Caco-2 (cell line): ENCODE measurements around the gene TENM4. TPM values are rescaled to one million over a fixed set of nuclear protein-coding genes. Genes with fewer than 3 reads are reported as not detected.

Source experiments
- BruUV-seq: library from RNA; stranded (reverse); fragments of 400-500 nt; replicated peaks from 2 replicates; lab custom pipeline; 2021; lab: Mats Ljungman, UMichigan
- CTCF ChIA-PET: fragments of 300-600 bp; sonication (Branson Sonifier 250); formaldehyde crosslinking; loops from one replicate; lab custom pipeline; 2022; ENCODE audit warnings: antibody characterized with exemption; lab: Charles Lee
- POLR2A ChIA-PET: fragments of 300-600 bp; sonication (Branson Sonifier 250); formaldehyde crosslinking; loops from one replicate; lab custom pipeline; 2022; ENCODE audit warnings: antibody characterized with exemption; lab: Charles Lee
- DNase-seq, 2 experiments: peaks; one replicate each; pipeline versions ENCODE4 v3.0.0 to v3.0.0-alpha.2; 2020 to 2022
- H3K27me3 ChIP-seq: replicated peaks from 2 replicates; pipeline ENCODE4 v1.6.0; 2011; ENCODE audit warnings: low read length; ENCODE audit not compliant: control insufficient read depth, insufficient read depth
- H3K36me3 ChIP-seq: 2 replicates; pipeline ENCODE4 v1.5.1; 2011; ENCODE audit warnings: low read length; ENCODE audit not compliant: control insufficient read depth, insufficient read depth
- H3K4me1 ChIP-seq: fragments of 250-450 bp; sonication (Bioruptor Pico); 2 replicates; pipeline ENCODE4 v1.5.1; 2020; ENCODE audit warnings: mild to moderate bottlenecking
- H3K4me3 ChIP-seq: 2 replicates; pipeline ENCODE4 v1.5.1; 2011; ENCODE audit warnings: low read depth, mild to moderate bottlenecking, control low read depth, low read length
- H3K9me3 ChIP-seq: fragments of 250-450 bp; sonication (Bioruptor Pico); 2 replicates; pipeline ENCODE4 v1.5.1; 2020; ENCODE audit warnings: mild to moderate bottlenecking, moderate library complexity
- H3K27ac Mint-ChIP-seq: one replicate; pipeline ENCODE4 v1.8.0; 2022; ENCODE audit warnings: mixed read lengths; ENCODE audit not compliant: unreplicated experiment
- H3K27me3 Mint-ChIP-seq: one replicate; pipeline ENCODE4 v1.8.0; 2022; ENCODE audit warnings: mixed read lengths; ENCODE audit not compliant: insufficient read depth, unreplicated experiment
- H3K36me3 Mint-ChIP-seq: one replicate; pipeline ENCODE4 v1.8.0; 2022; ENCODE audit warnings: mild to moderate bottlenecking, mixed read lengths; ENCODE audit not compliant: insufficient read depth, unreplicated experiment
- H3K4me1 Mint-ChIP-seq: one replicate; pipeline ENCODE4 v1.8.0; 2022; ENCODE audit warnings: low read depth, mixed read lengths; ENCODE audit not compliant: unreplicated experiment
- H3K4me3 Mint-ChIP-seq: one replicate; pipeline ENCODE4 v1.8.0; 2022; ENCODE audit warnings: mild to moderate bottlenecking, moderate library complexity, mixed read lengths; ENCODE audit not compliant: unreplicated experiment
- H3K9me3 Mint-ChIP-seq: one replicate; pipeline ENCODE4 v1.8.0; 2022; ENCODE audit warnings: mixed read lengths; ENCODE audit not compliant: unreplicated experiment
- intact Hi-C: fragments of 100-400 bp; cut with micrococcal nuclease; formaldehyde crosslinking; loops from one replicate; pipeline ENCODE4 v1.10.0; 2022; ENCODE audit not compliant: unreplicated experiment
- total RNA-seq: library from RNA; stranded (reverse); gene quantifications from 2 replicates; pipeline ENCODE4 v1.2.3, GENCODE V29; 2022
- TF ChIP-seq, protein P1 (sequence below), 2 experiments: fragments of 200-600 bp in 1 of 2; IDR thresholded peaks; 1 replicate in 1 of 2; 2 replicates in 1 of 2; pipeline versions ENCODE4 v1.5.1 to v1.8.0; 2011 to 2022; ENCODE audit warnings: antibody characterized with exemption in 1 of 2, control low read depth in 1 of 2, inconsistent platforms in 1 of 2, low read depth in 1 of 2, low read length in 1 of 2, mild to moderate bottlenecking in 1 of 2, moderate library complexity in 1 of 2; ENCODE audit not compliant: insufficient read depth in 1 of 2, severe bottlenecking in 1 of 2, unreplicated experiment in 1 of 2

The TENM4 gene
- total RNA-seq, 1 experiment from 2014 or later, result 1.1 TPM

- Mint-ChIP-seq H3K27me3 (peaks cover 12% of the 10 kb centered on the region), H3K9me3 (no peaks in the 10 kb centered on the region), H3K4me3 (no peak overlapping the region), H3K4me1 (no peaks in the 10 kb centered on the region), H3K36me3 (no peaks in the 10 kb centered on the region), H3K27ac (no peak overlapping the region)
- H3K36me3 ChIP-seq, result no peaks in the 10 kb centered on the region
- H3K9me3 ChIP-seq, result no peaks in the 10 kb centered on the region
- ChIA-PET CTCF (no interaction called here), POLR2A (no interaction called here)
- intact Hi-C loops, result no loop called here
- no peak overlapping the region for H3K4me3 ChIP-seq
- no peaks in the 10 kb centered on the region for H3K4me1 ChIP-seq
- BruUV-seq, result no TSS peak
- DNase-seq, result no peak
- no peaks in the 10 kb centered on the region; the same call in none of the 2 replicates for H3K27me3 ChIP-seq
- TF ChIP-seq, protein P1, sequence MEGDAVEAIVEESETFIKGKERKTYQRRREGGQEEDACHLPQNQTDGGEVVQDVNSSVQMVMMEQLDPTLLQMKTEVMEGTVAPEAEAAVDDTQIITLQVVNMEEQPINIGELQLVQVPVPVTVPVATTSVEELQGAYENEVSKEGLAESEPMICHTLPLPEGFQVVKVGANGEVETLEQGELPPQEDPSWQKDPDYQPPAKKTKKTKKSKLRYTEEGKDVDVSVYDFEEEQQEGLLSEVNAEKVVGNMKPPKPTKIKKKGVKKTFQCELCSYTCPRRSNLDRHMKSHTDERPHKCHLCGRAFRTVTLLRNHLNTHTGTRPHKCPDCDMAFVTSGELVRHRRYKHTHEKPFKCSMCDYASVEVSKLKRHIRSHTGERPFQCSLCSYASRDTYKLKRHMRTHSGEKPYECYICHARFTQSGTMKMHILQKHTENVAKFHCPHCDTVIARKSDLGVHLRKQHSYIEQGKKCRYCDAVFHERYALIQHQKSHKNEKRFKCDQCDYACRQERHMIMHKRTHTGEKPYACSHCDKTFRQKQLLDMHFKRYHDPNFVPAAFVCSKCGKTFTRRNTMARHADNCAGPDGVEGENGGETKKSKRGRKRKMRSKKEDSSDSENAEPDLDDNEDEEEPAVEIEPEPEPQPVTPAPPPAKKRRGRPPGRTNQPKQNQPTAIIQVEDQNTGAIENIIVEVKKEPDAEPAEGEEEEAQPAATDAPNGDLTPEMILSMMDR (IDR thresholded peaks at IDR 0.05; ENCODE audit: insufficient read depth in 1 of 2, low read depth in 1 of 2, low read length in 1 of 2, severe bottlenecking in 1 of 2, unreplicated experiment in 1 of 2), result no peak
Measured at GRCh38 chr11:78857688-78858087, 583.1 kb downstream of the TENM4 start.

GRCh38 chr11:78856211-78856610 lies 584.6 kb downstream of the TENM4 start:
- ChIA-PET POLR2A (no interaction called here), CTCF (no interaction called here)
- H3K36me3 ChIP-seq, result no peaks in the 10 kb centered on the region
- TF ChIP-seq, protein P1 (IDR thresholded peaks at IDR 0.05; ENCODE audit: insufficient read depth in 1 of 2, low read depth in 1 of 2, low read length in 1 of 2, severe bottlenecking in 1 of 2, unreplicated experiment in 1 of 2), result no peak
- Mint-ChIP-seq H3K27ac (no peak overlapping the region), H3K27me3 (peaks cover 8% of the 10 kb centered on the region), H3K36me3 (no peaks in the 10 kb centered on the region), H3K4me3 (no peak overlapping the region), H3K9me3 (no peaks in the 10 kb centered on the region), H3K4me1 (no peaks in the 10 kb centered on the region)
- no TSS peak for BruUV-seq
- H3K9me3 ChIP-seq, result no peaks in the 10 kb centered on the region
- no peak for DNase-seq
- intact Hi-C loops, result no loop called here
- H3K4me3 ChIP-seq, result no peak overlapping the region
- peaks cover 4% of the 10 kb centered on the region for H3K27me3 ChIP-seq
- H3K4me1 ChIP-seq, result no peaks in the 10 kb centered on the region

GRCh38 chr11:78855116-78855515 lies 585.7 kb downstream of the TENM4 start:
- no peak overlapping the region for H3K4me3 ChIP-seq
- ChIA-PET POLR2A (no interaction called here), CTCF (no interaction called here)
- Mint-ChIP-seq H3K27me3 (peaks cover 14% of the 10 kb centered on the region), H3K9me3 (no peaks in the 10 kb centered on the region), H3K27ac (no peak overlapping the region), H3K36me3 (no peaks in the 10 kb centered on the region), H3K4me3 (no peak overlapping the region), H3K4me1 (no peaks in the 10 kb centered on the region)
- TF ChIP-seq, protein P1 (IDR thresholded peaks at IDR 0.05; ENCODE audit: insufficient read depth in 1 of 2, low read depth in 1 of 2, low read length in 1 of 2, severe bottlenecking in 1 of 2, unreplicated experiment in 1 of 2), result no peak
- intact Hi-C loops, result no loop called here
- H3K4me1 ChIP-seq, result no peaks in the 10 kb centered on the region
- no peak for DNase-seq
- peaks cover 4% of the 10 kb centered on the region for H3K27me3 ChIP-seq
- no peaks in the 10 kb centered on the region for H3K36me3 ChIP-seq
- no TSS peak for BruUV-seq
- H3K9me3 ChIP-seq, result no peaks in the 10 kb centered on the region
